BJ (cell line): ENCODE results near the gene NHSL2. TPM values are rescaled to one million over a fixed set of nuclear protein-coding genes. Genes with fewer than 3 reads are reported as not detected.

Source experiments
- CTCF ChIA-PET: fragments of 350-600 bp; formaldehyde crosslinking; extraction: SDS; loops from one replicate; lab custom pipeline; 2021; ENCODE audit warnings: antibody characterized with exemption, inconsistent platforms; lab: Yijun Ruan, JAX
- POLR2A ChIA-PET: fragments of 300-600 bp; sonication (Branson Sonifier 250); formaldehyde crosslinking; extraction: SDS; loops from one replicate; lab custom pipeline; 2021; ENCODE audit warnings: antibody characterized with exemption; lab: Charles Lee
- DNase-seq: peaks from one replicate; pipeline ENCODE4 v3.0.0-alpha.2; 2011; ENCODE audit warnings: low read depth
- H3K27me3 ChIP-seq: 2 replicates; pipeline ENCODE4 v1.6.0; 2011; ENCODE audit warnings: low read length; ENCODE audit not compliant: control insufficient read depth, insufficient read depth
- H3K36me3 ChIP-seq: 2 replicates; pipeline ENCODE4 v1.5.1; 2011; ENCODE audit warnings: low read length; ENCODE audit not compliant: control insufficient read depth, insufficient read depth
- H3K4me3 ChIP-seq: 2 replicates; pipeline ENCODE4 v1.5.1; 2011; ENCODE audit warnings: low read depth, mild to moderate bottlenecking, control low read depth, low read length
- CTCF ChIP-seq: IDR thresholded peaks from 2 replicates; pipeline ENCODE4 v1.5.1; 2011; ENCODE audit warnings: low read depth, mild to moderate bottlenecking, control low read depth, inconsistent platforms, low read length, moderate library complexity; ENCODE audit not compliant: insufficient read depth
- polyA plus RNA-seq: library from polyadenylated mRNA; depleted of rRNA; stranded (reverse); fragments of >200 nt; gene quantifications from 2 replicates; pipeline ENCODE4 v1.2.3, GENCODE V29; 2011

Gene NHSL2
- polyA plus RNA-seq, 1 experiment, result 7.9 TPM

GRCh38 chrX:71978164-71978563 lies 67.5 kb downstream of the NHSL2 start:
- no peak for TF ChIP-seq CTCF
- Histone ChIP-seq H3K27me3 (no peaks in the 10 kb centered on the region), H3K4me3 (no peak overlapping the region), H3K36me3 (no peaks in the 10 kb centered on the region)
- ChIA-PET POLR2A (no interaction called here), CTCF (interaction anchor here (0.9 kb wide), 1 partner anchor 21 kb away, joined by 3 read pairs; no protein-coding TSS in a partner anchor)
- no peak for DNase-seq

GRCh38 chrX:71989768-71990426 lies 79.3 kb downstream of the NHSL2 start:
- POLR2A ChIA-PET, result no interaction called here
- DNase-seq, result no peak
- Histone ChIP-seq H3K4me3 (no peak overlapping the region), H3K27me3 (no peaks in the 10 kb centered on the region; the same call in 1 of the 2 replicates), H3K36me3 (no peaks in the 10 kb centered on the region)
- CTCF ChIA-PET, result interaction anchor here (2.2 kb wide), 1 partner anchor 9 kb away, joined by 8 read pairs; no protein-coding TSS in a partner anchor
- no peak for TF ChIP-seq CTCF

- CTCF ChIA-PET, result no interaction called here
These were observed 79.9 kb downstream of the NHSL2 start for GRCh38 chrX:71990518-71990917.

GRCh38 chrX:71991164-71991563 lies 80.5 kb downstream of the NHSL2 start:
- ChIA-PET POLR2A (no interaction called here), CTCF (no interaction called here)
- no peak overlapping the region for H3K4me3 ChIP-seq

More at GRCh38 chrX:71990518-71990917, 79.9 kb downstream of the NHSL2 start:
- no peak for TF ChIP-seq CTCF
- no peaks in the 10 kb centered on the region for H3K36me3 ChIP-seq
- POLR2A ChIA-PET, result no interaction called here
- H3K27me3 ChIP-seq, result no peaks in the 10 kb centered on the region; the same call in 1 of the 2 replicates
- no peak overlapping the region for H3K4me3 ChIP-seq
- DNase-seq, result no peak

GRCh38 chrX:71992711-71993110 lies 82.1 kb downstream of the NHSL2 start:
- TF ChIP-seq CTCF, result no peak
- Histone ChIP-seq H3K4me3 (no peak overlapping the region), H3K36me3 (no peaks in the 10 kb centered on the region), H3K27me3 (no peaks in the 10 kb centered on the region; the same call in 1 of the 2 replicates)
- POLR2A ChIA-PET, result no interaction called here
- DNase-seq, result no peak
- CTCF ChIA-PET, result interaction anchor here (1.0 kb wide), 1 partner anchor 132 kb away, joined by 3 read pairs; no protein-coding TSS in a partner anchor

More at GRCh38 chrX:71991164-71991563, 80.5 kb downstream of the NHSL2 start:
- Histone ChIP-seq H3K36me3 (no peaks in the 10 kb centered on the region), H3K27me3 (no peaks in the 10 kb centered on the region; the same call in 1 of the 2 replicates)
- TF ChIP-seq CTCF, result no peak
- no peak for DNase-seq
